ENCODE results near the gene SPARCL1. TPM values are rescaled to one million over a fixed set of nuclear protein-coding genes. Genes with fewer than 3 reads are reported as not detected.

The SPARCL1 gene
- polyA plus RNA-seq, 1 donor (not counting 4 experiments of a cell fraction or from before 2014, with no cell fraction given), result not detected

GRCh38 chr4:87505862-87506261 is 23.3 kb downstream of the SPARCL1 start:
- Histone ChIP-seq H3K4me3 (ENCODE audit: control insufficient read depth in 2 of 3, extremely low read depth in 1 of 3, insufficient read depth in 2 of 3, low read depth in 1 of 3, low read length in 3 of 3) (no peak overlapping the region), H3K9me3 (ENCODE audit: control insufficient read depth, low read depth, low read length) (no peaks in the 10 kb centered on the region), H3K27me3 (ENCODE audit: control insufficient read depth, extremely low read depth, insufficient read depth, low read length) (no peaks in the 10 kb centered on the region), H3K9me1 (ENCODE audit: control insufficient read depth, extremely low read depth, insufficient read depth, low read length) (no peaks in the 10 kb centered on the region), H3K9ac (ENCODE audit: control insufficient read depth, extremely low read depth, insufficient read depth, low read length) (no peak overlapping the region), H3K79me2 (ENCODE audit: control insufficient read depth, insufficient read depth, low read length) (no peaks in the 10 kb centered on the region), H3K27ac (ENCODE audit: control insufficient read depth, insufficient read depth, low read length) (no peak overlapping the region), H4K20me1 (ENCODE audit: control insufficient read depth, extremely low read depth, insufficient read depth, low read length) (no peaks in the 10 kb centered on the region), H3K36me3 (ENCODE audit: control insufficient read depth in 2 of 2, extremely low read depth in 1 of 2, insufficient read depth in 2 of 2, low read length in 2 of 2) (no peaks in the 10 kb centered on the region), H3K4me1 (ENCODE audit: control insufficient read depth, extremely low read depth, insufficient read depth, low read length) (peaks cover 3% of the 10 kb centered on the region), H3K4me2 (ENCODE audit: control insufficient read depth, extremely low read depth, insufficient read depth, low read depth, low read length) (no peak overlapping the region), H2AFZ (ENCODE audit: control insufficient read depth, low read length) (no peak overlapping the region)
- dilution Hi-C loops (cut with MboI; ENCODE audit: extremely low pct_ligation_motif_present, low sequenced_read_pairs), result no loop called here
- TF ChIP-seq EZH2 (IDR thresholded peaks at IDR 0.05; ENCODE audit: low read length), result no peak
- TF ChIP-seq CTCF (optimal IDR thresholded peaks at IDR 0.05 in 1 of 3, IDR thresholded peaks at IDR 0.05 in 1 of 3, conservative IDR thresholded peaks at IDR 0.05 in 1 of 3; ENCODE audit: extremely low read depth in 1 of 3, insufficient read depth in 2 of 3, low read length in 3 of 3), result peak in 1 of 3 experiments; percentile 48
- no peak for FAIRE-seq
- no peak for DNase-seq (ENCODE audit: low read depth, low spot score)

- no peak for FAIRE-seq
- dilution Hi-C loops (cut with MboI; ENCODE audit: extremely low pct_ligation_motif_present, low sequenced_read_pairs), result no loop called here
- DNase-seq (ENCODE audit: low read depth, low spot score), result no peak
Measured at GRCh38 chr4:87502580-87503238, 26.5 kb downstream of the SPARCL1 start.

More at GRCh38 chr4:87502580-87503238, 26.5 kb downstream of the SPARCL1 start:
- H3K27ac ChIP-seq (ENCODE audit: control insufficient read depth, insufficient read depth, low read length), result no peak overlapping the region
- TF ChIP-seq EZH2 (IDR thresholded peaks at IDR 0.05; ENCODE audit: low read length) (no peak), CTCF (optimal IDR thresholded peaks at IDR 0.05 in 1 of 3, IDR thresholded peaks at IDR 0.05 in 1 of 3, conservative IDR thresholded peaks at IDR 0.05 in 1 of 3; ENCODE audit: extremely low read depth in 1 of 3, insufficient read depth in 2 of 3, low read length in 3 of 3) (no peak)
- no peaks in the 10 kb centered on the region for H3K36me3 ChIP-seq (ENCODE audit: control insufficient read depth in 2 of 2, extremely low read depth in 1 of 2, insufficient read depth in 2 of 2, low read length in 2 of 2)
- no peaks in the 10 kb centered on the region for H3K27me3 ChIP-seq (ENCODE audit: control insufficient read depth, extremely low read depth, insufficient read depth, low read length)
- H3K4me3 ChIP-seq (ENCODE audit: control insufficient read depth in 2 of 3, extremely low read depth in 1 of 3, insufficient read depth in 2 of 3, low read depth in 1 of 3, low read length in 3 of 3), result no peak overlapping the region
- no peaks in the 10 kb centered on the region for H4K20me1 ChIP-seq (ENCODE audit: control insufficient read depth, extremely low read depth, insufficient read depth, low read length)
- peaks cover 3% of the 10 kb centered on the region for H3K4me1 ChIP-seq (ENCODE audit: control insufficient read depth, extremely low read depth, insufficient read depth, low read length)
- no peaks in the 10 kb centered on the region for H3K79me2 ChIP-seq (ENCODE audit: control insufficient read depth, insufficient read depth, low read length)
- H3K4me2 ChIP-seq (ENCODE audit: control insufficient read depth, extremely low read depth, insufficient read depth, low read depth, low read length), result no peak overlapping the region
- H3K9me3 ChIP-seq (ENCODE audit: control insufficient read depth, low read depth, low read length), result no peaks in the 10 kb centered on the region
- no peaks in the 10 kb centered on the region for H3K9me1 ChIP-seq (ENCODE audit: control insufficient read depth, extremely low read depth, insufficient read depth, low read length)
- no peak overlapping the region for H2AFZ ChIP-seq (ENCODE audit: control insufficient read depth, low read length)
- H3K9ac ChIP-seq (ENCODE audit: control insufficient read depth, extremely low read depth, insufficient read depth, low read length), result no peak overlapping the region
